GM19467 (cell line): ENCODE results near the gene IRF6.

Source experiments
- ATAC-seq: cut with Tn5 transposase; IDR thresholded peaks from one replicate; pipeline ENCODE4 v1.9.1; 2021; ENCODE audit warnings: mild to moderate bottlenecking, moderate library complexity; ENCODE audit not compliant: unreplicated experiment

Gene IRF6

GRCh38 chr1:209805875-209806760, at the start of gene IRF6:
TSS of gene IRF6 (minus strand) at chr1:209806142. CDS start at chr1:209801413, 4,729 bp downstream.
- peak; percentile 86 for ATAC-seq

- no peak for ATAC-seq
Observed at GRCh38 chr1:209855623-209856022, 49.7 kb upstream of the IRF6 start.

- ATAC-seq: no peak
Observed at GRCh38 chr1:209855006-209855405, 49.1 kb upstream of the IRF6 start.

DNA sequence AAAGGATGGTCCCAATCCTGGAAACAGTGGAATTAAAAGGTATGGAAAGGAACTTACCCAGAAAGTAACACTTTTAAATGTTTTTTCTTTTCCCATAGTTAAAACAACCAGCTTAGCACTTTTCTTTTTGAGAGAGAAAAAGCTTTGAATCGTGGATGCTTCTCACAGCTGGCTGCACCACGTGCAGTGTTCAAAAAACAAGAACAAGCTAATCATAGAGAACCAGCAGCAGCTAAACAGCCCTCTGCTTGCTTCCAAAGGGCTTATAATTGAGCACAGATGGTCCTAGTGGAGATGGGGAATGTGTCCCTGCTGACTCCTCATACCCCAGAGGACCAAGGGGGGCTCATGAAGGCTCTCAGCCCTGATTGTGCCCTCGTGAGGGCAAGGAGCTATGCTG, 48.3 kb upstream of the IRF6 start:
- no peak for ATAC-seq

- ATAC-seq: no peak
Observed at GRCh38 chr1:209853676-209854075, 47.7 kb upstream of the IRF6 start.

DNA sequence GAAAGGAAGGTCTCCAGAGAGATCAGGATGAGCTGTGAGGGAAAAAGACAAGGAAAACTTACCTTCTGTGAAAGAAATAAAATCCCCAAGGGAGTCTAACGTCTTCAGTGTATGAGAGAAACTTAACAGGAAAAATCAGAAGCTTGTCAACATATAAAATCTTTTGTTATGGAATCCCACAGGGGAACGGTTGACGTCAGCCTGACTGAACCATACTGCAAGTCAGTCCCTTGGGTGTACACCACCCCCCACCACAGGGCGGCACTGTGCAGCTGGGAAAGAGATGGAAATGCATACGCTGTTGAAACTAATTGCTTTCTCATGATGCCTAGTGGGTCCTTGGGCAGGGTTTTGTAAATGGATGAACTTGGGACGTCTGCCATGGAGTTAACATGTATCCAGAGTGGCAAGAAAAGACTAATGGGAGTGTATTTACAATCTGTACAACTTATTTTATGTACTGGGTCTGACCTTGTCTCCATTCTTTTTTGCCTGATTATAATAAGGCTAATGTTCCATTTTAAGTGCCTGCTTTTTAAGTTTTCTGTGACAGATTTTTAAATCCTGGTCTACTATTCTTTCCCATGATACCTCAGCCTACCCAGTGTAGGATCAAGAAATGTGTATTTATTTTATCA, 44.5 kb upstream of the IRF6 start:
- ATAC-seq: no peak

DNA sequence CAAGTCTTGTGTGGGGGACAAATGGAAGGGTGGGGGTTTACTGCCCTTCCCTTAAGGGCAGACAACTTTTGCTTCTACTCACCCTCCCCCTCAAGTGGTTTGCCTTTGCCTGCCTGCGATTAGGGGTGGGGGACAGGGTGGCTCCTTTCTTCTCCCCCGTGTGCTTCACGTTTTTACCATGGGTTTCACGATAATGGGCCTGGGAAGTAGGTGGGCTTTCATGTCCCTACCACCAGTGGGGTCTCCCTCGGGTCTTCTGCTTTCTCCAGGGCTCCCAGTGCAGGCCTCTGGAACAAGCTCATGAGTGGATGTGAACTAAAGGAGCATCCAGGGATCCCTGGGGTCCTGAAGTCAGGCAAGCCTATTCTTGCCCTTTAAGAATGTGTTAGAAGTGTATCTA, 43.4 kb upstream of the IRF6 start:
- no peak for ATAC-seq

DNA sequence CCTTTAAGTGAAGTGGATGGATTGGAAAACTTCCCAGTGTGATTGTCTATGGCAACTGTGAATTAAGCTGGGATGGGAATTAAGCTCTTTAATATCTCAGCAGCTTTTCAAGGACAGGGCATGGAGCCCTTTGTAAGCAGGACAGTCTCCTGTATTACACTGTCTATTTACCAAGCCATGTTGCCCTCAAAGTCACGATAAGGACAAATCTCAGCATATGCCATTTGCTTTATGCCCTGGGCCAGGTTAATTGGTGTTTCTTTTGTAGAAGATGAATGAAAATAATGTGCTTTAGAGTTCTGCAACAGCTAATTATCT, 39.4 kb upstream of the IRF6 start:
- ATAC-seq: no peak

DNA sequence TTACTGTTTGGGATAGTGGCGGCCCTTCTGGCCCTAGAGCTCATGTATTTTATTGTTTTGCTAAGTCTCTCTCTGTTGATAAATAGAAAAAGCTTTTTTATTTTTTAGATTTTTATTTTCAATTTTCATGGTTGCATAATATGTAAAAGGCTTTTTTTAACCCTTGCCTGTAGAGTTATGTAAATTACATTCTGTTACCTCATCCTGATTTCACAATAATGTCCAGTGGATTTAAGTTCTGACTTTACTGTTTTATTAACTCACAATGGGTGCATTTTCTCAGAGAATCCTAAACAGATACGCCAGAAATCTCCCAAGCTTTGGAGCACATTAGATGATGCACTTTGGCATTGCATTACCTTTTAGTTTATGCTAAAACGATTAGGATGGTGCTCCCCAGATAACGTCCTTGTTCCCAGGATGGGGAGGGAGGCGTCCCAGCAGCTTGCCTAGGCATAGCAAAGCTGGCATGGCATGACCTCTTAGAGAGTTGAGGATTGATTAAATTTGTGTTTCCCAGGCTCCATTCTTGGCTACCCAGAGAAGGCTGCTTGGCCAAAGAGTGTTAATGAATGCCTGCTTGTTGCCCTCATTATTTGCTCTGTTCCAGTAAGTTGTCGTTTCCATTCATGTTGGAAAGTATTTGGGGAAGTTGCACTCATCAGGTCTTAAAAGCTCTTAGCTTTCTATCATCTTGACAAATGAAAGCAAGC, 38.9 kb upstream of the IRF6 start:
- no peak for ATAC-seq

DNA sequence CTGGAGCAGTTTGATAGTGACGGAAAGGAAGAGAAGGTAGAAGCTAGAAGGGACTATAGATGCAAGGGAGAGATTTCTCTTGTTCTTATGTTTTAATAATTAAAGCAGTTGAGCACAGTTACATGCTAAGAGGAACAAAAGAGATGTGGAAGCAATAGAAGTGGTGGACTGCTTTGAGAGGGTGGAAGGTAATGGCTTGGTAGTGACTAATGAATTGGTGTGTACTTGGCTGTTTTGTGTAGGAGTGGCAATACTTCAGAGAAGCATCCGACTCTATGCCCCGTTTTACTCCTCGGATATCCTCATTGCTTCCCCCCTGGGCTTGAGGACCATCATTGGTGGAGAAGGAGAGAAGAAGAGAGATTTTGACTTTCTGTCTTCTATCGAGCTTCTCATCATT, 34.7 kb upstream of the IRF6 start:
- ATAC-seq: no peak

- no peak for ATAC-seq
Observed at GRCh38 chr1:209839875-209840546, 34.1 kb upstream of the IRF6 start.

DNA sequence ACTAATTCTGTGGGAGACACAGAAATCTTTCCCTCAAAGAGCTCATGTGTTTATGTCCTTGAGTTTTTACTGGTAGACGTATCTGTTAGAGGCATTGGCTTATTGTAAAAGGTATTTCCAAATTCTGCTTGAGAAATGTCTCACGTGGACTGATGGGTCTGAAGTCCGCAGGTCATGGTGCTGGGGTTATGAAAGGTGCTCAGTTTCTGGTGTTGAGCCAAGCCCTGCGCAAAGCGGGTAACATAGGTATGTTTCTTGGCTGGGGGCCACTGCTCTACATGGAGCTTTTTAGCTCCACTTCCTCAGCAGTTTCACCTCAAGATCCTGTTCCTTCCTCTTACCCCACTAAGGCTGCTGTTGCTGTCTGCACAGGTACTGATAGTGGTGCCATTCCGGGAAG, 32.6 kb upstream of the IRF6 start:
- no peak for ATAC-seq

- no peak for ATAC-seq
Observed at GRCh38 chr1:209837671-209838070, 31.7 kb upstream of the IRF6 start.

DNA sequence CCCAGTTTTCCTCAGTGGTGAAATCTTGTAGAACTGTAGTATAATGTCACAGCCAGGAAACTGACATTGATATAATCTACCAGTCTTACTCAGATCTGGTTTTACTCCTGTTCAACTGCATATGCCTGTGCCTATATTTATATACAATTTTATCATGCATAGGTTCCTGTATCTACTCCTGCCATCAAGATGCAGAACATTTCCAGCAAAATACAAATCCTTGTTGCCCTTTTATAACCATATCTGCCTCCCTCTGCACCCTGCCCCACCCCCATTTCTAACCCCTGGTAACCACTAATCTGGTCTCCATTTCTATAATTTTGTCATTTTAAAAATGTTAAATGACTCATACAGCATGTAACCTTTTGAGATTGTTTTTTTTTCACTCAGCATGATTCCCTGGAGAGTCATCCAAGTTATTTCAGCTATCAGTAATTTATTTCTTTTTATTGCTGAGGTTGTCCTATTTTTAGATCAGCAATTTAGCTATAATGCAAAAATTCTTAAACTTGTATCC, 29.9 kb upstream of the IRF6 start:
- no peak for ATAC-seq

- ATAC-seq: no peak
Observed at GRCh38 chr1:209831615-209832014, 25.7 kb upstream of the IRF6 start.

GRCh38 chr1:209830722-209831121, 24.8 kb upstream of the IRF6 start:
- no peak for ATAC-seq

- no peak for ATAC-seq
Observed at GRCh38 chr1:209829716-209830115, 23.8 kb upstream of the IRF6 start.

DNA sequence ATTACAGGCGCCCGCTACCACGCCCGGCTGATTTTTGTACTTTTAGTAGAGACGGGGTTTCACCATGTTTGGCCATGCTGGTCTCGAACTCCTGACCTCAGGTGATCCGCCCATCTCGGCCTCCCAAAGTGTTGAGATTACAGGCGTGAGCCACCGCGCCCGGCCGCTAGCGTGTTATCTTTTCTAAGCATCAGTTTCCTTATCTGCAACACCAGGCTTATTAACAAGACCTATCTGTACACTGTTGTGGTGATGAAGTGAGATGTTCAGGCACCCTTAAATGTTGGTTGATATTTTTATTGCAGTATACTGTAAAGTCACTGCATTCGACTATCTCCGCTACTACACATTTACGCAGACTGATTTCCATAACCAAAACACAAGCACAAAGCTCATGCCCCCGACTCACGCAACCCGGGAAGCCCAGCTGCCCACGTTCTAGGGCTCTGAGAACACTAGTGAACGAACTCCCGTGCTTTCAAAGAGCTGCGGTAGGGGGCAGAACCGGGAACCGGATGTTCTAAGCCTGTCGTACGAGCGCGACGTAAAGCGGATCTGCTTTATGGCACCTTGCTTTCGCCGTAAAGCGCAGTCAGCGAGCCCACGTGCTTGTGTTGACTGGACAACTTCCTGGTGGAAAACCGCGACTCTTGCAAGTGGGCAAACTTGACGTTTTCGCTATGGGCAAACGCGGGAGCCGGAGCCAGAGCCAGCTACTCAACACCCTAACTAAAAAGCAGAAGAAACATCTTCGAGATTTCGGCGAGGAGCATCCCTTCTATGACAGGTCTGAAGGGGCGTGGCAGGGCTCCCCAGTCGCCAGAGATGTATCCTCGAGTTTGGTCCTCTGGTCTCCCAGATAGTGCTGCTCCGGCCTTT, 21.7 kb upstream of the IRF6 start, which contains the start of gene UTP25:
Gene UTP25 (plus strand): TSS at position 589 of the 879 bp plus-strand sequence. CDS start 92 bp downstream, at position 681.
- peak; percentile 88 for ATAC-seq

DNA sequence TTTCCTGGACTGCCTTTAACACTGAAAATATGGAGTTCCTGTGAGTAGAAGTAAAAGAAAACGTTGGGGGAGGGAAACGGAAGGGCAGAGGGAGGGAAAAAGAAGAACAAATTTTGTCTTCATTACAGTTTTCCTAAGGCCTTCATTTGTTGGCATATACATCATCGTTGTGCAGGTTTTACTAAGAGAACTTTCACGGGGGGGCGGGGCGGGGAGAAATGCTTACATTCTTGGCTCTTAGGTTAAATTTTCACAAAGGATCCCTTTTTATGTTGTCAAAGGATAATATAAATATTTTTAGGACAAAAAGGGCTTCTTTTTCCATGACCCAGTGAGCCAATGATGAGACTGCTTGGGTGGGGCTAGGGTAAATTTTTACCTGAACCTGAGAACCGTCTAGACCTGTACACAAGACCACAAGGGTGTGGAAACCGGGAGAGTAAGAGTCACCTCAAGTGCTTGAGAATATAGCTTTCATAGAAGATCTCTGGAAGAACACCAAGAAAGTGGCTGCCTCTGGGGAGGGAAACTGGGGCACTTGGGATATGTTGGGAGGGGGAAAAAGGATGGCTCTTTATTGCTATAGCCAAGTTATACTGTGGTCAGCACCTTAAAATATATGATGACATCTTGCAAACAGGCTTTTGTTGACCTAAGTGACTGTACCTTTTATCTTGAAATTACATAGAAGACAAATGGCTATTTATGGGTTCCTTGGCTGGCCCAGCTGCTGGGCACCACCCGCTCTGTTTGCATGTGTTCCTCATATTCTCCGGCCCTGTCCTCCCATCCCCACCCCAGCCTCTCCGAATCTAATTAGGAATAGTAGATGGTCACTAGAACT, 19.9 kb upstream of the IRF6 start:
- no peak for ATAC-seq
